GM12874 (cell line): ENCODE data around the gene COA8.

ENCODE experiments used
- CTCF ChIP-seq: IDR thresholded peaks from 2 replicates; pipeline ENCODE4 v1.5.1; 2011; ENCODE audit warnings: low read depth, mild to moderate bottlenecking, control low read depth, low read length, moderate library complexity; ENCODE audit not compliant: insufficient read depth

The COA8 gene

GRCh38 chr14:103593577-103593976 lies 30.8 kb downstream of the COA8 start:
- TF ChIP-seq CTCF = no peak

- TF ChIP-seq CTCF = no peak
Measured at GRCh38 chr14:103594265-103594664, 31.5 kb downstream of the COA8 start.

- no peak for TF ChIP-seq CTCF
Measured at GRCh38 chr14:103597623-103598377, 35.0 kb downstream of the COA8 start.

- no peak for TF ChIP-seq CTCF
Measured at GRCh38 chr14:103600503-103600902, 37.7 kb downstream of the COA8 start.

GRCh38 chr14:103604620-103605019 lies 41.9 kb downstream of the COA8 start:
- TF ChIP-seq CTCF = no peak

GRCh38 chr14:103606963-103607668 lies 44.4 kb downstream of the COA8 start:
- TF ChIP-seq CTCF = no peak

GRCh38 chr14:103607822-103608221 lies 45.1 kb downstream of the COA8 start:
- TF ChIP-seq CTCF = no peak
